Measurements from ENCODE around the gene SAMD8. TPM values are rescaled to one million over a fixed set of nuclear protein-coding genes. Genes with fewer than 3 reads are reported as not detected.

The SAMD8 gene
- total RNA-seq, 1 experiment from 2014 or later: 17.1 TPM

DNA sequence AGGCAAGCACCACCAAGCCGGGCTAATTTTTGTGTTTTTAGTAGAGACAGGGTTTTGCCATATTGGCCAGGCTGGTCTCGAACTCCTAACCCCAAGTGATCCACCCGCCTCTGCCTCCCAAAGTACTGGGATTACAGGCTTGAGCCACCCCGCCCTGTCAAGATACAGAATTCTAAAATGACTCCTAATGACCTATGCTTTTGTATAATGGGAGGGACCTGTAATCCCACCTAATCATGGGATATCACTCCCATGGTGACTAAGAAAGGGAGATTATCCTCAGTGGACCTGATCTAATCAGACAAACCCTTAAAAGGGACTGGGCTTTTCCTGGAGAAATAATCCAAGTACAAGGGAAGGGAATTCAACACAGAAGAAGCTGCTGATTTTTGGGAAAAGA is 28.8 kb downstream of the SAMD8 start:
- POLR2A ChIA-PET (ENCODE audit: low non-redundant PET): no interaction called here
- CTCF ChIA-PET: no interaction called here
- BruUV-seq (replicated peaks): no TSS peak
- TF ChIP-seq EZH2 (IDR thresholded peaks at IDR 0.05; ENCODE audit: borderline replicate concordance, low read depth, low read length, poor library complexity, severe bottlenecking): no peak
- TF ChIP-seq, protein P1, sequence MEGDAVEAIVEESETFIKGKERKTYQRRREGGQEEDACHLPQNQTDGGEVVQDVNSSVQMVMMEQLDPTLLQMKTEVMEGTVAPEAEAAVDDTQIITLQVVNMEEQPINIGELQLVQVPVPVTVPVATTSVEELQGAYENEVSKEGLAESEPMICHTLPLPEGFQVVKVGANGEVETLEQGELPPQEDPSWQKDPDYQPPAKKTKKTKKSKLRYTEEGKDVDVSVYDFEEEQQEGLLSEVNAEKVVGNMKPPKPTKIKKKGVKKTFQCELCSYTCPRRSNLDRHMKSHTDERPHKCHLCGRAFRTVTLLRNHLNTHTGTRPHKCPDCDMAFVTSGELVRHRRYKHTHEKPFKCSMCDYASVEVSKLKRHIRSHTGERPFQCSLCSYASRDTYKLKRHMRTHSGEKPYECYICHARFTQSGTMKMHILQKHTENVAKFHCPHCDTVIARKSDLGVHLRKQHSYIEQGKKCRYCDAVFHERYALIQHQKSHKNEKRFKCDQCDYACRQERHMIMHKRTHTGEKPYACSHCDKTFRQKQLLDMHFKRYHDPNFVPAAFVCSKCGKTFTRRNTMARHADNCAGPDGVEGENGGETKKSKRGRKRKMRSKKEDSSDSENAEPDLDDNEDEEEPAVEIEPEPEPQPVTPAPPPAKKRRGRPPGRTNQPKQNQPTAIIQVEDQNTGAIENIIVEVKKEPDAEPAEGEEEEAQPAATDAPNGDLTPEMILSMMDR (conservative IDR thresholded peaks at IDR 0.05; ENCODE audit: low read depth, low read length): no peak
- H3K9me3 ChIP-seq (ENCODE audit: low read depth, low read length, poor library complexity, severe bottlenecking): no peaks in the 10 kb centered on the region
- H3K36me3 ChIP-seq (ENCODE audit: insufficient read depth, low read length, poor library complexity, severe bottlenecking): no peaks in the 10 kb centered on the region
- no peak overlapping the region for H3K27ac ChIP-seq (ENCODE audit: low read depth, low read length, poor library complexity, severe bottlenecking)
- no peak for DNase-seq (ENCODE audit: low spot score)
- intact Hi-C loops (cut with micrococcal nuclease; ENCODE audit: unreplicated experiment): no loop called here
- H3K4me1 ChIP-seq (ENCODE audit: insufficient read depth, low read length, poor library complexity, severe bottlenecking): peaks cover 12% of the 10 kb centered on the region
- no peak overlapping the region for H3K4me3 ChIP-seq (ENCODE audit: low read depth, low read length, poor library complexity, severe bottlenecking)
- H3K27me3 ChIP-seq (replicated peaks; ENCODE audit: insufficient read depth, low read depth, low read length, poor library complexity): no peaks in the 10 kb centered on the region

DNA sequence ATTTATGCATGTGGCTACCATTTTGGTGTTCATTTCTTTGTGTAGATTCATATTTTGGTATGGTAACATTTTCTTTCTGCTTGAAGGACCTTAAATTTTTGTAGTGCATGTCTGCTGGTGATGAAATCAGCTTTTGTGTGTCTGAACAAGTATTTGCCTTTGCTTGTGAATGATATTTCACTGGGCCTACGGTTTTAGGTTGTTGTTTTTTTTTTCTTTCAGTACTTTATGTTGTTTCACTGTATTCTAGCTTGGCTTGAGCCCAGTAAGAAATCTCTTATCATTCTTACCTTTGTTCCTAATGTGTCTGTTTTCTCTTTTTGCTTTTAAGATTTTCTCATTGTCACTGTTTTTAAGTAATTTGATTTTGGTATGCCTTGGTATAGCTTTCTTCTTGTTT is 31.9 kb downstream of the SAMD8 start:
- DNase-seq (ENCODE audit: low spot score): no peak
- Histone ChIP-seq H3K4me1 (ENCODE audit: insufficient read depth, low read length, poor library complexity, severe bottlenecking) (peaks cover 12% of the 10 kb centered on the region), H3K36me3 (ENCODE audit: insufficient read depth, low read length, poor library complexity, severe bottlenecking) (no peaks in the 10 kb centered on the region), H3K4me3 (ENCODE audit: low read depth, low read length, poor library complexity, severe bottlenecking) (no peak overlapping the region), H3K27ac (ENCODE audit: low read depth, low read length, poor library complexity, severe bottlenecking) (no peak overlapping the region), H3K27me3 (replicated peaks; ENCODE audit: insufficient read depth, low read depth, low read length, poor library complexity) (no peaks in the 10 kb centered on the region), H3K9me3 (ENCODE audit: low read depth, low read length, poor library complexity, severe bottlenecking) (no peaks in the 10 kb centered on the region)
- intact Hi-C loops (cut with micrococcal nuclease; ENCODE audit: unreplicated experiment): no loop called here
- ChIA-PET POLR2A (ENCODE audit: low non-redundant PET) (no interaction called here), CTCF (interaction anchor here (0.6 kb wide), 1 partner anchor 96 kb away, joined by 7 read pairs; no protein-coding TSS in a partner anchor)
- TF ChIP-seq EZH2 (IDR thresholded peaks at IDR 0.05; ENCODE audit: borderline replicate concordance, low read depth, low read length, poor library complexity, severe bottlenecking): no peak
- TF ChIP-seq, protein P1 (conservative IDR thresholded peaks at IDR 0.05; ENCODE audit: low read depth, low read length): no peak
- BruUV-seq (replicated peaks): no TSS peak

DNA sequence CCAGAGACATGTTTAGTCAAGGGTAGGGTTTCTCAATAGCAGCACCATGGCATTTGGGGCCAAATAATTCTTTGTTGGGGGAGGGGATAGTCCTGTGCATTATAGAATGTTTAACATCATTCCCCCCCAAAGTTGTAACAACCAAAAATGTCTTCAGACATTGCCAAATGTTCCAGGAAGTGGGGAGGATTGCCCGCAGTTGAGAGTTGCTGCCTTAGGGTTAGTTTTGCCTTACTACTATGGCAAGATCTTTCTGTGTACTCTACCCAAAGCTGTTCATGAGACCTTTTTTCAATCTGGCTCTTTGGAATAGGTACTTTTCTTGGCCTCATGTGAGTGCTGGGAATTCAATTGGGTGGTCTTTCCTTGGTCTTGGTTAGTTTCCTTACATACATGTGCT is 34.1 kb downstream of the SAMD8 start:
- POLR2A ChIA-PET (ENCODE audit: low non-redundant PET): no interaction called here
- H3K27me3 ChIP-seq (replicated peaks; ENCODE audit: insufficient read depth, low read depth, low read length, poor library complexity): no peaks in the 10 kb centered on the region
- H3K4me1 ChIP-seq (ENCODE audit: insufficient read depth, low read length, poor library complexity, severe bottlenecking): peaks cover 12% of the 10 kb centered on the region
- CTCF ChIA-PET: no interaction called here
- intact Hi-C loops (cut with micrococcal nuclease; ENCODE audit: unreplicated experiment): no loop called here
- H3K27ac ChIP-seq (ENCODE audit: low read depth, low read length, poor library complexity, severe bottlenecking): no peak overlapping the region
- no peak for TF ChIP-seq EZH2 (IDR thresholded peaks at IDR 0.05; ENCODE audit: borderline replicate concordance, low read depth, low read length, poor library complexity, severe bottlenecking)
- TF ChIP-seq, protein P1 (conservative IDR thresholded peaks at IDR 0.05; ENCODE audit: low read depth, low read length): no peak
- no peaks in the 10 kb centered on the region for H3K9me3 ChIP-seq (ENCODE audit: low read depth, low read length, poor library complexity, severe bottlenecking)
- no peak for DNase-seq (ENCODE audit: low spot score)
- BruUV-seq (replicated peaks): no TSS peak
- no peaks in the 10 kb centered on the region for H3K36me3 ChIP-seq (ENCODE audit: insufficient read depth, low read length, poor library complexity, severe bottlenecking)
- H3K4me3 ChIP-seq (ENCODE audit: low read depth, low read length, poor library complexity, severe bottlenecking): no peak overlapping the region
